ENCODE data around the gene CDH8. TPM values are rescaled to one million over a fixed set of nuclear protein-coding genes. Genes with fewer than 3 reads are reported as not detected.
A peak's percentile ranks its signal among the peaks of the same experiment; 100 is the strongest.

The CDH8 gene
- total and polyA plus RNA-seq, 7 donors: 0.13 to 3.9 (median 0.83) TPM; not detected in 2

DNA sequence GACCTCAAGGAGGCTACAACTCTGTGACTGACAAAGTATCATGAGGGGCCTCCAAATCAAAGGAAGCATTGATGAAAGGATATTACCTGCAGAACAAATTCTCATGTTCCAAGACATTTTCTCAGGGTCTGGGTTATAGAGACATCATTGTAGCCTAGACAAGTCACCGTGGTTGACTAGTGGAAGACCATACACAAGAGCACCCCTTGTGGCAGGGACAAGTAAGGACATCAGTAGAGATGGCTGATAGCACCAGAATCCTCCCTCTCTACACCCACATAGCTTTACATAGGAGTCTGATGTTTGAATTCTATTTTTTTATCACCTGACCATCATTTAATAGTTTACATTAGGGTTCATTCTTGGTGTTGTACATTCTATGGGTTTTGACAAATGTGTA, 32.5 kb upstream of the CDH8 start:
- TF ChIP-seq, protein P1, sequence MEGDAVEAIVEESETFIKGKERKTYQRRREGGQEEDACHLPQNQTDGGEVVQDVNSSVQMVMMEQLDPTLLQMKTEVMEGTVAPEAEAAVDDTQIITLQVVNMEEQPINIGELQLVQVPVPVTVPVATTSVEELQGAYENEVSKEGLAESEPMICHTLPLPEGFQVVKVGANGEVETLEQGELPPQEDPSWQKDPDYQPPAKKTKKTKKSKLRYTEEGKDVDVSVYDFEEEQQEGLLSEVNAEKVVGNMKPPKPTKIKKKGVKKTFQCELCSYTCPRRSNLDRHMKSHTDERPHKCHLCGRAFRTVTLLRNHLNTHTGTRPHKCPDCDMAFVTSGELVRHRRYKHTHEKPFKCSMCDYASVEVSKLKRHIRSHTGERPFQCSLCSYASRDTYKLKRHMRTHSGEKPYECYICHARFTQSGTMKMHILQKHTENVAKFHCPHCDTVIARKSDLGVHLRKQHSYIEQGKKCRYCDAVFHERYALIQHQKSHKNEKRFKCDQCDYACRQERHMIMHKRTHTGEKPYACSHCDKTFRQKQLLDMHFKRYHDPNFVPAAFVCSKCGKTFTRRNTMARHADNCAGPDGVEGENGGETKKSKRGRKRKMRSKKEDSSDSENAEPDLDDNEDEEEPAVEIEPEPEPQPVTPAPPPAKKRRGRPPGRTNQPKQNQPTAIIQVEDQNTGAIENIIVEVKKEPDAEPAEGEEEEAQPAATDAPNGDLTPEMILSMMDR (IDR thresholded peaks at IDR 0.05): no peak
- TF ChIP-seq EP300 (IDR thresholded peaks at IDR 0.05) (no peak), POLR2AphosphoS5 (IDR thresholded peaks at IDR 0.05) (no peak), POLR2A (IDR thresholded peaks at IDR 0.05) (no peak)
- no peak overlapping the region for H3K4me3 ChIP-seq
- H3K27me3 ChIP-seq: no peaks in the 10 kb centered on the region
- intact Hi-C loops (cut with DNase I): no loop called here
- no peak for DNase-seq
- no peaks in the 10 kb centered on the region for H3K36me3 ChIP-seq
- no peaks in the 10 kb centered on the region for H3K9me3 ChIP-seq
- WGBS, 2 donors: 72 to 74% methylated on average over 1 of the region's 1 CpG
- H3K4me1 ChIP-seq: no peaks in the 10 kb centered on the region
- H3K27ac ChIP-seq: no peak overlapping the region

DNA sequence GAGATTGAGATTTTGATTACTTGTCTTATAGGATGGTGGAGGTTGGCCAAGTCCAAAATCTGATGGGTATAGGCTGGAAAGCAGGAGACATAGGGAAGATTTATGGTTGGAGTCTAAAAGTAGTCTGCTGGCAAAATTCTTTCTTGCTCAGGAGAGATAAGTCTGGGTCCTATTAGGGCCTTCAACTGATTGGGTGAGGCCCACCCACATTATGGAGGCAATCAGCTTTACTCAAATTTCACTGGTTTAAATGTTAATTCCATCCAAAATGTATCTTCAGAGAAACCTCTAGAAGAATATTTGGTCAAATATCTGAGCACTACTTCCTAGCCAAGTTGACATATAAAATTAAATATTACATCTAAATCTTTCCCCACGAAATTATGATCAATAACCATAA, 31.7 kb upstream of the CDH8 start:
- intact Hi-C loops (cut with DNase I): no loop called here
- Histone ChIP-seq H3K36me3 (no peaks in the 10 kb centered on the region), H3K27me3 (no peaks in the 10 kb centered on the region), H3K4me1 (no peaks in the 10 kb centered on the region), H3K27ac (no peak overlapping the region), H3K9me3 (no peaks in the 10 kb centered on the region), H3K4me3 (no peak overlapping the region)
- no peak for DNase-seq
- no peak for TF ChIP-seq EP300 (IDR thresholded peaks at IDR 0.05)
- 9 to 59% methylated on average over 1 of the region's 1 CpG for WGBS, 2 donors

DNA sequence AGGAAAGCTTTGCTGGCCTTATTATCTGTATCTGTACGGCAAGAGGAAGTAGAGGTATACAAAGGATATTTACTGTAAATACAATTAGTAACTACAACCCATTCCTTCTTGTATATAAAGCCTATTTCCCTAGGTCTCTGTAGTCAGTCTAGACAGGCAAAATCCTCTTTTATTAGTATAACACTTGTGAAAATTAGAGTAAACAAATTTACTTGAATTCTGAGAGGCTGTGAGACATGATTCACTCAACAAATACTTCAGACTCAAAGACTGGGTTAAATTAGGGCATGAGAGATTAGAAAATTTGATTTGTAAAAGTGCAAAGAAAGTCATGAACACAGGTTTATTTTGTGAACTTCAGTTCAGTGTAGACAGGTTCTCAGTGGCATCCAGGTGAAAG, 30.9 kb upstream of the CDH8 start:
- no peaks in the 10 kb centered on the region for H3K4me1 ChIP-seq
- WGBS, 2 donors: 57 to 58% methylated on average over 1 of the region's 1 CpG
- no peak overlapping the region for H3K27ac ChIP-seq
- no peak for TF ChIP-seq EP300 (IDR thresholded peaks at IDR 0.05)
- TF ChIP-seq POLR2AphosphoS5 (IDR thresholded peaks at IDR 0.05): no peak
- intact Hi-C loops (cut with DNase I): no loop called here
- DNase-seq: no peak
- no peaks in the 10 kb centered on the region for H3K36me3 ChIP-seq
- H3K4me3 ChIP-seq: no peak overlapping the region
- H3K27me3 ChIP-seq: no peaks in the 10 kb centered on the region
- H3K9me3 ChIP-seq: no peaks in the 10 kb centered on the region

DNA sequence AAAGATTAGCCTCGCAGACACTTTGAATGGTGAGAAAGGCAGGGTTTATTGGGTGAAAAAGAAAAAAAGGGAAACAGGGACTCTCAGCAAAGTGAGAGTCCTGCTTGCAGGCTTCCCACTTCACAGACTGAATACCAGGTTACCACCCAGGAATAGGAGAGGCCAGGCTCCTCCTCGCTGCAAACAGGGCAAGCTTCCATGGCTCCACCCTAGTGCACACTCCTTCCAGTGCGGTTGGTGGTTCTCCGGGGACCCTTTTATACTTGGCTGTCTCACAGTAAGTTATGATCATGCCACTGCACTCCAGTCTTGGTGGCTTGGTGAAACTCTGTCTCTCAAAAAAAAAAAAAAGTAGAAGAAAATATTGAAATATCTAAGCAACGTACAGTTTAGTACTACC, 30.5 kb upstream of the CDH8 start:
- Histone ChIP-seq H3K4me1 (no peaks in the 10 kb centered on the region), H3K27ac (no peak overlapping the region), H3K27me3 (no peaks in the 10 kb centered on the region), H3K4me3 (no peak overlapping the region), H3K9me3 (no peaks in the 10 kb centered on the region), H3K36me3 (no peaks in the 10 kb centered on the region)
- 77 to 79% methylated on average over 5 of the region's 5 CpGs for WGBS, 2 donors
- no peak for DNase-seq
- intact Hi-C loops (cut with DNase I): no loop called here
- TF ChIP-seq, protein P1 (IDR thresholded peaks at IDR 0.05): no peak
- TF ChIP-seq EP300 (IDR thresholded peaks at IDR 0.05) (no peak), POLR2AphosphoS5 (IDR thresholded peaks at IDR 0.05) (no peak), POLR2A (IDR thresholded peaks at IDR 0.05) (no peak)

DNA sequence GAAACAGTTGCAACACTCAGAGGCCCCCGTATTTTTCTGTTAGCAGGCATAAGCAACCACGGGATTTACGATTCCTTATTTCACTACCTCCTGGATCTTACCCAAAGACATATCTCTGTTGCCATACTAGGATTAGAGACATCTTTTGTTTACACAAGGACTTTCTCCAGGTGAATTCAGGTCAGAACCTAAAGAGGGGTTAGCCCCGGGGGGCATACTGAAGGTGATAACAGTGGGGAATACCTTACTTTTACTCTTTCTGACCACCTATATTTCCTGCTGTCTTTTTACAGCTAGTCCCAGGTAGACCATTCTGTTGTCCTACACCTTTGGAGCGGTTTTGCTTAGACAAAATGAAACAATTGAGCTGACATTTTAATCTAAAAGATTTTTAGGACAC, 27.9 kb upstream of the CDH8 start:
- whole genome bisulfite sequencing, 2 donors: 48 to 73% methylated on average over 5 of the region's 5 CpGs
- DNase-seq: no peak
- no peak for TF ChIP-seq POLR2AphosphoS5 (IDR thresholded peaks at IDR 0.05)
- TF ChIP-seq POLR2A (IDR thresholded peaks at IDR 0.05): no peak
- TF ChIP-seq, protein P1 (IDR thresholded peaks at IDR 0.05): no peak
- no peak for TF ChIP-seq EP300 (IDR thresholded peaks at IDR 0.05)
- Histone ChIP-seq H3K4me3 (no peak overlapping the region), H3K4me1 (no peaks in the 10 kb centered on the region), H3K36me3 (no peaks in the 10 kb centered on the region), H3K27ac (no peak overlapping the region), H3K9me3 (no peaks in the 10 kb centered on the region), H3K27me3 (no peaks in the 10 kb centered on the region)
- intact Hi-C loops (cut with DNase I): no loop called here

DNA sequence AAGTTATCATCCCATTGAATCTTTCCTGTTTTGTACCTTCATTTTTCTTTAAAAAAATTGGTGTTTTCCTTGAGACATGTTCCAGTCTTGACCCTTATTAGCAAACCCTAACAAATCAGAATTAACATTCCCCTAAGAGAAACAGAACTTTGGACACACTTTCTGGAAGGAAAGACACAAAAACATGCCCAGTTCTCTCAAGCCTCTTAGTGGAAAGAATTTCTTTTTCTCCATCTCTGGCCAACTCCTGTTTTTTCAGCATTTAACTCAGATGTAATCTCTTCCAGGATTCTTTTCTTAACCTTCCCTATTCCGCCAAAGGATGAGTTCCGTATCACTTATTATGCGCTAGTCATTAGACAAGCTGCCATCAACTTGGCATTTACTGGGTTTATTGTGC, 23.9 kb upstream of the CDH8 start:
- DNase-seq: no peak

More for the DNA sequence above, 23.9 kb upstream of the CDH8 start:
- no peak overlapping the region for H3K4me3 ChIP-seq
- WGBS, 2 donors: 88 to 94% methylated on average over 3 of the region's 3 CpGs
- H3K4me1 ChIP-seq: no peaks in the 10 kb centered on the region
- TF ChIP-seq, protein P1 (IDR thresholded peaks at IDR 0.05): no peak
- TF ChIP-seq POLR2A (IDR thresholded peaks at IDR 0.05): no peak
- TF ChIP-seq POLR2AphosphoS5 (IDR thresholded peaks at IDR 0.05): peak in 1 of 4 donors; percentile 18
- no peaks in the 10 kb centered on the region for H3K36me3 ChIP-seq
- intact Hi-C loops (cut with DNase I): no loop called here
- H3K9me3 ChIP-seq: no peaks in the 10 kb centered on the region
- no peaks in the 10 kb centered on the region for H3K27me3 ChIP-seq
- no peak overlapping the region for H3K27ac ChIP-seq
